AG10803 (cell line): ENCODE measurements around the gene ADGRL3.
"Not testable (repeated sequence)": the region's sequence is repeated elsewhere in the genome, so short reads cannot be mapped to it uniquely, and the experiment has no call there.

ENCODE experiments used
- DNase-seq: peaks from one replicate; pipeline ENCODE4 v3.0.0; 2010; ENCODE audit warnings: low read depth
- H3K4me3 ChIP-seq: 2 replicates; pipeline ENCODE4 v1.5.1; 2011; ENCODE audit warnings: mild to moderate bottlenecking, low read length, control low read depth
- TF ChIP-seq, protein P1 (sequence below): conservative IDR thresholded peaks from 2 replicates; pipeline ENCODE4 v1.5.1; 2011; ENCODE audit warnings: mild to moderate bottlenecking, low read length, control low read depth, inconsistent platforms

The ADGRL3 gene

GRCh38 chr4:61500883-61501282 is 300.8 kb downstream of the ADGRL3 start:
- TF ChIP-seq, protein P1, sequence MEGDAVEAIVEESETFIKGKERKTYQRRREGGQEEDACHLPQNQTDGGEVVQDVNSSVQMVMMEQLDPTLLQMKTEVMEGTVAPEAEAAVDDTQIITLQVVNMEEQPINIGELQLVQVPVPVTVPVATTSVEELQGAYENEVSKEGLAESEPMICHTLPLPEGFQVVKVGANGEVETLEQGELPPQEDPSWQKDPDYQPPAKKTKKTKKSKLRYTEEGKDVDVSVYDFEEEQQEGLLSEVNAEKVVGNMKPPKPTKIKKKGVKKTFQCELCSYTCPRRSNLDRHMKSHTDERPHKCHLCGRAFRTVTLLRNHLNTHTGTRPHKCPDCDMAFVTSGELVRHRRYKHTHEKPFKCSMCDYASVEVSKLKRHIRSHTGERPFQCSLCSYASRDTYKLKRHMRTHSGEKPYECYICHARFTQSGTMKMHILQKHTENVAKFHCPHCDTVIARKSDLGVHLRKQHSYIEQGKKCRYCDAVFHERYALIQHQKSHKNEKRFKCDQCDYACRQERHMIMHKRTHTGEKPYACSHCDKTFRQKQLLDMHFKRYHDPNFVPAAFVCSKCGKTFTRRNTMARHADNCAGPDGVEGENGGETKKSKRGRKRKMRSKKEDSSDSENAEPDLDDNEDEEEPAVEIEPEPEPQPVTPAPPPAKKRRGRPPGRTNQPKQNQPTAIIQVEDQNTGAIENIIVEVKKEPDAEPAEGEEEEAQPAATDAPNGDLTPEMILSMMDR: no peak
- H3K4me3 ChIP-seq: no peak overlapping the region
- DNase-seq: no peak

DNA sequence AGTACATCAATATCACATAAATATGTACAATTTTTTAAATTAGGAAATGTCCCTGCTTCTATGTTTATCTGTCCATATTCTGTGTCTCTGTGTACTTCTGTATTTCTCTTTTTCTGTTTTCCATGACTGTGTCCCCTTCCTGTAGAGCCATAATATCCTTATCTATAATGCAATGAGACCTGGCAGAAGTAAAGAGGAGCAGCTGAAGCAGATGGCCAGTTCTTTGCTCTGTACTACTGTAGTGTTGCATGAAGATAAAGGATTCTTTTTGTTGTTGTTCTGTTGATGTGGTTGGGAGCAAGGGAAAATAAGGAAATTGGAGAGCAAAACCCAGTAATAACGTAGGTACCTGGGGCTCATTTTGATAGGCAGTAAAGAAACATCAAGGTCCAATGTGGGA is 301.7 kb downstream of the ADGRL3 start:
- TF ChIP-seq, protein P1: no peak
- no peak for DNase-seq

DNA sequence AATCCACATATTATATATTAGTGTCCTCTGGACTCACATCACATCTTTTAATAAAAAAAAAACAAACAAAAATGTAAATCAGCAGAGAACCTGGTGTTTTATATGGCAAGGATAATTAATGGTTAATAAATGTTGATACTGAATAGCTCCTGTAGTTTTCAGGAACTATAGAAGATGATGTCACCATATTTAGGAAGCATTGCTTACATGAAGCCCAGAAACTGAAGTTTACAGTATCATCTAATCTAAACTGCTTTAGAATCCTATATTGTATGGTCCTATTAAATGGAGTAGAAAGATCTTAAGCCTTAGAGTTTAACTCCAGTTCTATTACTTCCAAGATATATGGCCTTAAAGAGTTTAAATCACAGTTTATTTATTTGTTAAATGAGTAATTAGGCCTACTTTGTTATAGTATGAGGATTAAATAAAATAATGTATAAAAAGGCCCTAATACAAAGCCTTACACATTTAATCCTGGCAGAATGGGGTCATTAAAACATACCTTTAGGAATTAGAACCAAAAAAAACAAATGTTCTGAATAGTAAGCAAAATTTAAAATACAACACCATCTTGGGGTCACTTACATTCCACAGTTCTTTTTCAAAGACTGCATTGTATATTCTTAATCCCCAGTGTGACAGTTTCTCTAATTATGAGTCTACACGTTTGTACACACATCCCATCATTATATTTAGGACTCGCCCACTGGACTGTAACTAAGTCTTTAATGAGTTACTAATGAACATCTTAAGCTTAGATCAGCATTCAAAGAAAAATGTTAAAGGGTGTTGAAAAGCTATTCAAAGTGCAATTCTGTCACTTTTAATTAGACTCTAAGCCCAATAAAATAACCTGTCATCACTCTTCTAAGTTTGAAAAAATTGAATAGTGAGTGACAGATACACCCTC is 305.9 kb downstream of the ADGRL3 start:
- H3K4me3 ChIP-seq: no peak overlapping the region
- TF ChIP-seq, protein P1: no peak
- DNase-seq: no peak

More for the DNA sequence above, 301.7 kb downstream of the ADGRL3 start:
- no peak overlapping the region for H3K4me3 ChIP-seq

DNA sequence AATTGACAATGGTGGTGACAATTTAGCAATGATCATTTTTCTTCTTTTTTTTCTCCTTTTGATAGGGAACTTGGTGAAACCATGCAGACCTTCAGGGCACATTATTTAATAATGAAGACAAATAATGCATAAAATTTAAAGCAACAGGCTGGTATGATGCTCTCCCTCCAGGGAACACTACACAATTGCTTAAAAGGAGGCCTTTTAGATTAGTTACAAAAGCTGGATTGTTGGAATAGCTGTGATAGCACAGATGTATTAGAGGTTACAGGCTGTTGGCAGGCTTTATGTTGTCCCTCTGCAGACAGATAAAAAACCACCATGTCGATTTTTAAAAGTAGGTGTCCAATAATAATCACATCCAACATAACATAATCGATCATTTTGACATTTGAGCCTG is 307.0 kb downstream of the ADGRL3 start:
- TF ChIP-seq, protein P1: no peak
- no peak for DNase-seq
- H3K4me3 ChIP-seq: no peak overlapping the region

GRCh38 chr4:61509721-61510241 is 309.7 kb downstream of the ADGRL3 start:
- not testable (repeated sequence) for H3K4me3 ChIP-seq

GRCh38 chr4:61511716-61512488 is 311.8 kb downstream of the ADGRL3 start:
- DNase-seq: peak; percentile 10
- TF ChIP-seq, protein P1: no peak
- H3K4me3 ChIP-seq: no peak overlapping the region

More at GRCh38 chr4:61509721-61510241, 309.7 kb downstream of the ADGRL3 start:
- DNase-seq: not testable (repeated sequence)

- no peak overlapping the region for H3K4me3 ChIP-seq
- TF ChIP-seq, protein P1: no peak
- DNase-seq: no peak
These were observed 314.9 kb downstream of the ADGRL3 start for GRCh38 chr4:61514991-61515390.
